SIG-M5 treated with dmso at 0.1 percent for 504 hours (cell line): ENCODE measurements around the gene UBE2D3.
"Not testable (repeated sequence)": the region's sequence is repeated elsewhere in the genome, so short reads cannot be mapped to it uniquely, and the experiment has no call there.

Experiments used
- DNase-seq: peaks from one replicate; lab custom pipeline; 2025; ENCODE audit not compliant: unreplicated experiment; lab: John Stamatoyannopoulos, UW

The UBE2D3 gene

GRCh38 chr4:102832105-102832504 lies 4.8 kb upstream of the UBE2D3 start:
- no peak for DNase-seq

GRCh38 chr4:102829803-102830202 lies 2.5 kb upstream of the UBE2D3 start:
- no peak for DNase-seq

- no peak for DNase-seq
Observed at GRCh38 chr4:102828497-102828808, 1.1 kb upstream of the UBE2D3 start.

- peak; percentile 99 for DNase-seq
Observed at GRCh38 chr4:102827674-102828496, 534 bp upstream of the UBE2D3 start.

- no peak for DNase-seq
Observed at GRCh38 chr4:102826105-102826889, 1.1 kb downstream of the UBE2D3 start.

GRCh38 chr4:102825261-102826091 lies 1.9 kb downstream of the UBE2D3 start:
- DNase-seq: peak; percentile 80

- DNase-seq: no peak
Observed at GRCh38 chr4:102824398-102824797, 3.0 kb downstream of the UBE2D3 start.

GRCh38 chr4:102823897-102824296 lies 3.5 kb downstream of the UBE2D3 start:
- DNase-seq: no peak

GRCh38 chr4:102823464-102823863 lies 3.9 kb downstream of the UBE2D3 start:
- DNase-seq: no peak

GRCh38 chr4:102819588-102820365 lies 7.6 kb downstream of the UBE2D3 start:
- DNase-seq: no peak

GRCh38 chr4:102819100-102819499 lies 8.3 kb downstream of the UBE2D3 start:
- DNase-seq: not testable (repeated sequence)

GRCh38 chr4:102817613-102818268 lies 9.6 kb downstream of the UBE2D3 start:
- DNase-seq: no peak

GRCh38 chr4:102817021-102817605 lies 10.2 kb downstream of the UBE2D3 start:
- no peak for DNase-seq

GRCh38 chr4:102815981-102816380 lies 11.4 kb downstream of the UBE2D3 start:
- no peak for DNase-seq

- no peak for DNase-seq
Observed at GRCh38 chr4:102809691-102810090, 17.7 kb downstream of the UBE2D3 start.

GRCh38 chr4:102809190-102809589 lies 18.2 kb downstream of the UBE2D3 start:
- DNase-seq: peak; percentile 11

- no peak for DNase-seq
Observed at GRCh38 chr4:102808009-102808408, 19.3 kb downstream of the UBE2D3 start.

GRCh38 chr4:102807345-102807744 lies 20.0 kb downstream of the UBE2D3 start:
- no peak for DNase-seq

GRCh38 chr4:102799816-102800215 lies 27.5 kb downstream of the UBE2D3 start:
- DNase-seq: no peak

- DNase-seq: no peak
Observed at GRCh38 chr4:102794999-102795398, 32.4 kb downstream of the UBE2D3 start.
